Measurements from ENCODE around the gene TRABD2B.

TRABD2B gene

GRCh38 chr1:47712596-47713299 is 284.4 kb downstream of the TRABD2B start:
- no peak for DNase-seq

- no peak for DNase-seq
Measured at GRCh38 chr1:47711848-47712492, 285.2 kb downstream of the TRABD2B start.

GRCh38 chr1:47711184-47711847 is 285.9 kb downstream of the TRABD2B start:
- DNase-seq = no peak

All from stimulated activated naive CD4-positive, alpha-beta T cell (primary cell).